IPS DF 19.7 (cell line): ENCODE data around the gene LELP1.
"Not testable (repeated sequence)": the region's sequence is repeated elsewhere in the genome, so short reads cannot be mapped to it uniquely, and the experiment has no call there.

Source experiments
- DNase-seq: peaks from one replicate; pipeline ENCODE4 v3.0.0-alpha.2; 2013; ENCODE audit warnings: low read depth, low spot score

The LELP1 gene

GRCh38 chr1:153229076-153229829, 26.0 kb downstream of the LELP1 start:
- not testable (repeated sequence) for DNase-seq

- no peak for DNase-seq
Observed at GRCh38 chr1:153231363-153231762, 28.1 kb downstream of the LELP1 start.

GRCh38 chr1:153231785-153232184, 28.6 kb downstream of the LELP1 start:
- DNase-seq = no peak

GRCh38 chr1:153232553-153232952, 29.3 kb downstream of the LELP1 start:
- DNase-seq = no peak

- no peak for DNase-seq
Observed at GRCh38 chr1:153233448-153233847, 30.2 kb downstream of the LELP1 start.

- no peak for DNase-seq
Observed at GRCh38 chr1:153238527-153238926, 35.3 kb downstream of the LELP1 start.

- DNase-seq = no peak
Observed at GRCh38 chr1:153242160-153242559, 38.9 kb downstream of the LELP1 start.

- no peak for DNase-seq
Observed at GRCh38 chr1:153245466-153245865, 42.2 kb downstream of the LELP1 start.

- DNase-seq = no peak
Observed at GRCh38 chr1:153246018-153246417, 42.8 kb downstream of the LELP1 start.

- DNase-seq = no peak
Observed at GRCh38 chr1:153246825-153247224, 43.6 kb downstream of the LELP1 start.

- no peak for DNase-seq
Observed at GRCh38 chr1:153248176-153248879, 45.1 kb downstream of the LELP1 start.

GRCh38 chr1:153250166-153250565, 46.9 kb downstream of the LELP1 start:
- no peak for DNase-seq

- no peak for DNase-seq
Observed at GRCh38 chr1:153251087-153251486, 47.9 kb downstream of the LELP1 start.

GRCh38 chr1:153251562-153251961, 48.3 kb downstream of the LELP1 start:
- DNase-seq = no peak

- DNase-seq = no peak
Observed at GRCh38 chr1:153251988-153252387, 48.8 kb downstream of the LELP1 start.

- DNase-seq = no peak
Observed at GRCh38 chr1:153253076-153253475, 49.8 kb downstream of the LELP1 start.

- no peak for DNase-seq
Observed at GRCh38 chr1:153253693-153254092, 50.5 kb downstream of the LELP1 start.
